NCI-H2171 (cell line): Measurements from ENCODE around the gene LPO.
A peak's percentile ranks its signal among the peaks of the same experiment; 100 is the strongest.

Experiments
- DNase-seq: peaks from one replicate; lab custom pipeline; 2025; lab: John Stamatoyannopoulos, UW

Gene LPO

DNA sequence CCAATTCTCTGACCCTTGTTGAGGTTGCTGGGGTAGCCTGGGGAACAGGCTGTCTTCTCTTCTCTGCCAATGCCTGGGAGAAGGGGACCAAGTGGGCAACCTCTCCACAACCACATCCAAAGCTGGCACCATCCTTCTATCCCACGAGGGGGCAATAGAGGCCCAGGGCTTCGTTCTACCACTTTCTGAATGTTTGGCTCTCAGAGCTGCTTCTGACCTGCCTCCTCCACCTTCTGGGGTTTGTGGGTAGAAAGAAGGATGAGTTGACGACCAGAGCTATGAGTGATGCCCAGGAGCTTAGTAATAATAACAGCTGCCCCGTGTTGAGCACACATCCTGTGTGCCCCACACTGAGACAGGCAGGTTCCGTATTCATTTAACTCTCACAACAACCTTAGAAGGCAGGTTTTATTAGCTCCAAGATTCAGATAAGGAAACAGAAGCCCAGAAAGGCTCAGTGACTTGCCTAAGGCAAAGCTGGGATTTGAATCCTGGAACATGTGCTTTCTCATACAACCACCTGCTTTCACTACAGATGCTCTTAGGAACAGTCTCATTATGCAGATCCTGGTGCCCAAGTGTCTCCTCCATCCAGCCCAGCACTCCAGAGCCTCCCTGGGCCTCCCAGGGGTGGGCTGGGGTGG is 79.2 kb downstream of the LPO start:
- peak; percentile 11 for DNase-seq

DNA sequence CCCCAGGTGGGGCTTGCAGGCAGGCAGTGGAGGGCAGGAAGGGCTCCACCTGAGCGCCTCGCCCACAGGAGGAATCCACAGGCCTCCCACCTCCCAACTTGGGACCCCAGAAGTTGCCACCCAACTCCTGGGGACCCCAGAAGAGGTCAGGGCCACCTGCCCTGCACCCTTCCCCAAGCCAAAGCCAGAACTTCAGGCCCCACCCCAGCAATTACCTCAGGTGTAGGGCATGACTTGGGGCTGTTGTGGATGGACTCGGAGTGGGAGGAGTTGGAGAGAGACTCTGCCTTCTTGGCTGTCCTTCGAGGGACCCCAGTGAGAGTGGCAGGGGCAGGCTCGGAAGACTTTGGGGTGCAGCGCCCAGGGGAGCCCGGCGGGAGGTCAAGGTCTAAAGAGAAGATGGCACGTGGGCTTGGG is 79.7 kb downstream of the LPO start:
- DNase-seq, result no peak
